GOT3 (cell line): ENCODE measurements around the gene NLK.

ENCODE experiments used
- DNase-seq: peaks from one replicate; lab custom pipeline; 2025; ENCODE audit warnings: mixed read lengths; lab: John Stamatoyannopoulos, UW

The NLK gene

DNA sequence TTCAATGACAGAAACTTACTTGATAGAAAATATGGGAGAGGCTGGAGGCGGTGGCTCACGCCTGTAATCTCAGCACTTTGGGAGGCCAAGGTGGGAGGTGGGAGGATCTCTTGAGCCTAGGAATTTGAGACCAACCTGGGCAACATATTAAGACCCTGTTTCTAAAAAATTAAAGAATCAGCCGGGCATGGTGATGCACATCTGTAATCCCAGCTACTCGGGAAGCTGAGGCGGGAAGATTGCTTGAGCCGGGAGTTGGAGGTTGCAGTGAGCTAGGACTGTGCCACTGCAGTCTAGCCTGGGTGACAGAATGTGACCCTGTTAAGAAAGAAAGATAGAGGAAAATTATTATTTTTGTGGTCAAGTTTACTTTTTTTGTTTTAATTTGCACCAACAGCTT is 2.1 kb upstream of the NLK start:
- no peak for DNase-seq

DNA sequence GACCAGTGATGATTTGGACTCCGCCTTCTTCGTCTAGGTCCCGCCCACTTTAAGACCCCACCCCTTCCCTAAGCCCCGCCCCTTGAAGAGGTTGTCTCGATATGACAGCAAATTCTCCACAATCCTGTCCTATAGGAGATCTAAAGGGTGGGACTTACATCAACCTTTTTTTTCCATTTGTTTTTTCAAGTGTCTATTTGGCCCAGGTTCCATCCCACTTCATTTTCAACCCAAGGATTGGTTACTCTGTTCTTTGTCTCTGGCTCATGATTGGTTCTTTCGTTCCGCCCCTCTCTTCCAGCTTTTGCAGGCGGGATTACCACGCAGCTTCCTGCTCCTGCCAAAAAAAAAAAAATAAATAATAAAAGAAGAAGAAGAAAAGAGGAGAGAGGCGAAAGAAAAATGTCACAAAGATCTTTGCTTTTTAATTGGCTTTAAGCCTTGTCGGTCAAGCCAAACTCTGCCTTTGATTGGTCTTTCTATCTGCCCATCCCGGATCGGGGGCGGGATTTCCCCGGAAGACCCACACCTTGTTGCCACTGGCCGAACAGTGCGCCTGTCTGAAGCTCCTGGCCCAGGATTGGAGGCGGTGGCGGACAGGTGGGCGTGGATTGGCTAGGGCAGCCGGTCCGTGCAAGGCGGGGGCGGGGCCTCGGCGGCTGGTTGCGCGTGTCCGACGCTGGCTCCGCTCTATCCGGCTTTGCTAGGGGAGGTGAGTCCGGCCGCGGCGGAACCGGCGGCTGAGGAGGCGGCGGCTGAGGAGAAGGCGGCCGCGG is 1.2 kb upstream of the NLK start:
- DNase-seq, result peak; percentile 98

DNA sequence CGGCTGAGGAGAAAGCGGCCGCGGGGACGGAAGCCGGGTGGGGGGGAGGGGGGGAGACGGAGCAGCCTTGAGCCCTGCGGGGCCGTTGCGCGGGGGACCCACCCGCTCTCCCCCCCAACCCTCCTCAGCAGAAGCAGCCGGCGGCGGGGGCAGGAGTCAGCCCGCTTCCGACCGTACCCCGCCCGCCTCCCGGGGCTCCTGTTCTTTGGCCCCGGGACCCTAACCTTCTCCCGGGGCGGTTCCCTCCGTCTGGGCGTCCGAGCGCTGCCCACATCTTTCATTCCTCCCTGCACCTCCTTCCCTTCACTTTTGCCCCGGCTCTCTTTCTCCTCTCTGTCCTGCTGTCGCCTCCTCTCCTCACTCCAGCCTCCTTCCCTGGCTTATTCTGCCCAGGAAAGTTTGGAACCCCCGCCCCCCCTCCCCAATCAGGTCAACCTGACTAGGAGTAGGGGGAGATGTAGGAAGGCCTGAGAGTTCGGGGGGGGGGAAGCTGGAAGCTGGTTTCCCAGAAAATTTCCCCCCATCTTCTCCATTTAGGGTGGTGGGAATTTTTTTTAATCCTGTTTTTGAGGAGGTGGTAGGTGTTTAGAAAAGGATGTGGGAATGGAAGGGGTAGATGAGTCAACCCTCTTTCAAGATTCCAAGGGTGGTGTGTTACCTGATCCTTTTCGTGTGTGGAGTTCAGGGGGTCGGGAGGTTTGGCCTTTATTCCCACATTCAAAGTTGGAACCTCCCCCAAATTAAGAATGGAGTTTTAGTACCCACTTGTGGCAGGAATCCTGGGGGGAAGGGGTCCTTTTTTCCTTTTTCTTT is 427 bp upstream of the NLK start:
- DNase-seq, result no peak

- DNase-seq, result no peak
Observed at GRCh38 chr17:28042721-28043291, 329 bp downstream of the NLK start.

GRCh38 chr17:28043296-28043695 is 819 bp downstream of the NLK start:
- no peak for DNase-seq

DNA sequence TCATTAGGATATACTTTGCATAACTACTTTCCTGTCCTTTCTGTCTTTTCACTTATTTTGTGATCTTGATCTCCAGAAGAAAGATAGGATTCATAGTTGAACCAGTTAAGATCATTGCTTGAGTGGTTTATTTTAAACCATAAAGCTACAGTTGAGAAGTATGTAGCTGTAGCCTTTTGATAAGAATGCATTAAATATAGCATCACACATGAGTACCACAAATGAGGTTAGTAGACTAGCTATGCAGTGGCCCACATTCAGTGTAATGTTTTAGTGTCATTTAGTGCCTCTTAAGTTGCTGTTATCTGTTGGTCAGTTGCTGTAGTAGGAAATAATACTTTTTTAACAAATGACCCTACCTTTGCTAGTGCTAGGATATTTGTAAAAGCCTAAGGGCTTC is 1.3 kb downstream of the NLK start:
- no peak for DNase-seq

DNA sequence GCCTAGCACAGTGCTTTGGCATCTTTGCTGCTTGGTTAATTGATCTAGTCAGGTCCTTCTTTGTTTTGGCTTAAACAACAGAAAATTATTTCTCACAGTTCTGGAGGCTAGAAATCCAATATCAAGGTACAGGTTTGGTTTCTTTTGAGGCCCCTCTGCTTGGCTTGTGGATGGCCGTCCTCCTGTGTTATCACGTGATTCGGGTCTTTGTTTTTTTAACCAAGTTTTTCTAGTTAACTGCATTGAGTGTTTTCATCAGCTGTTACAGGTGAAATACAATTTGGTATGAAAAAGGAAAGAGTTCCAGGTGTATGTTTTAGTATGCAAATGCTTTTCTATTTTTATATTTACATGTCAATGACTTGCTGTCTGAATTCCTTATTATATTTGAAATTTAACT is 2.8 kb downstream of the NLK start:
- DNase-seq, result no peak

DNA sequence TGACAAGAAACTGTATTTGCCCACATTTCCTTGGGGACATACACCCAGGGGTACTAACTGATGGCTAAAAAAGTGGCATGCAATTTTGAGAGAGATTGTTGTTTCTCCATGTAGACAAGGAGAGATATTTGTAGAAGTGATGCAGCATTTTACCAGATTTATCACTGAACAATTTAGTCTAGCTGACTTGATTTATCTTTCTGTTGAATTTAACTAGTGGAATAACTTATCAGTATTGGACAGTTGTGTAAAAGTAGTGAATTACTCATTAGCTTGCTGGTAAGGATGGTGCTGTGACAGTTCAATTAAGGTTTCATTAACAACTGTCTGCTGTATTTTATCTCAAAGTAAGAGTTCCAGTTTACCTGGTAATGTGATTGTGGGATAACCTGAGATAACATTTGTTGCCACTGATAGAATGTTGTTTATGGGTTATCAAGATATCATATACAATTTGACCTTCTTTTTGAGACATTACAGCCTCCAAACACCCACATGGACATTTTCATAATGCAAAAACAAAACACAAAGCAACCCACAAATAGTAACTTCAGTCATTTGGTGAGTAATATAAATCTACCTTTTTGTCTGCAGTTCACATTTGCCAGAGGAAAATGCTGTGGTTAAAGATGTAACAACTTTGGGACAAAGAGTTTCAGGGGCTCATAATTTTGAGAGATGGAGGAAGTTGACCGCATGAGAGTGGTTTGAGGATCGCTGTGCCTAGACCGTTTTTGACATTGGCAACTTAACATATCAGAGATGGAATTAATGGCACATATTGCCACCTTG is 3.8 kb downstream of the NLK start:
- no peak for DNase-seq

DNA sequence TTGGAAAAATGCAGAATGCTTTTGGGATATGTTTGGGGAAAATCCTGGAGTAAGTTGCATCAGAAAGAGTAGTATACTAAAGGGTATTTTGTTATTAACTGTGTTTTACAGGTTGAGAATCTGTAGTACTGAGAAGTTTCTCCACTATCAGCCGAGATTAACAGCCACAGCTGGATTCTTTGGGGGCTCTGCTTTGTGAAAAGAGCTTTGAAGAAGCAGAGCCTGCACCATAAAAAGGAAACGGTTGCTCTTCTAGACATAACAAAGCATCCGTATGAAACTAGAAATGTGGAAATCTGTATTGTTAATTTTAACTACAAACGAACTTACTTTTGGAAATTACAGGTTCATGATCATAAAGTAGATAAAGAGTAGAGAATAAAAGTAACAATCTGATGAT is 5.3 kb downstream of the NLK start:
- no peak for DNase-seq

GRCh38 chr17:28049071-28049470 is 6.6 kb downstream of the NLK start:
- no peak for DNase-seq

DNA sequence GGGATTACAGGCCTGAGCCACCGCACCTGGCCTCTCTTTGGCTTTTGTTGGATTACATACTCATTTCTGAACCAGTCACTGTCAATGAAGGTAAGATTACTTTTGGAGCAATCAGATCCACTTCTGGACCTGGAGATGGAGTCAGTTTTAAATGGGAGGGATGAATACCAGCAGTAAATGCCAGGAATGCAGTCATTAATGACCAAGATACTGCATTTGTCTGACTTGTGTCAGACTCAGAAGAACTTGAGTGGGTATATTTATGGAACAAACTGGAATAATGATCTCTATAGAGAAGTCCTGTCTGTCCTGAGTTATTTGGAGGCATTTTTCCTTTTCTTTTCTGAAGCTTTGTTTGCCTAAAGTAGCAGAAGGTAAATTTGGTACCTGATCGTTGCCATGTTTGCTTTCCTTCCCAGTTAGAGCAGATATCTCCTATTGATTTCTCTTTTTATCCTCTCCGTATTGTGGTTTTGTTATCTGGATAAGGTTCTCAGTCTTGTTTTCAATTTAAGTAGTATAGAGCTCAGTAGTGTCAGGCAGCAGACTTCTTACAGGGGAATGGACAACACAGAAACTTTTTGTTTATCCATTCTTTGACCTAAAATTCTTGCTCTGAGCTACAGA is 10.7 kb downstream of the NLK start:
- DNase-seq, result no peak

DNA sequence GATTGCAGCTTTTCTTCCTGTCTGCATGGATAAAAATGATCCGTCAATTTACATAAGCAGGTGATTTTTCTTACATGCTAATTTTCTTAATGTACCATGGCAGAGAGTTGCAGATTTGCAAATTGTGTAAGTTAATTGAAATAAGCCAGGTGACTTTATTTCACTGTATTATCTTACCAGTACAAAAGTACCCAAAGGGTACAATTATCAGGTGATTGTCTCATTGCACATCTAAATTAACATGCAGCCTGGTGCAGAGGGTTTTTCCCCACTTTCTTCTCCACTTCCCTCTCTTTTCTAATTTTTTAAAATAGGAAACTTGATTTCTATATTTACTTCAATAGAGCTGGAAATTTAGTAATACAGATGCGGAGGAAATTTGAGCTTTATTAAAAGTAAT is 11.2 kb downstream of the NLK start:
- no peak for DNase-seq

DNA sequence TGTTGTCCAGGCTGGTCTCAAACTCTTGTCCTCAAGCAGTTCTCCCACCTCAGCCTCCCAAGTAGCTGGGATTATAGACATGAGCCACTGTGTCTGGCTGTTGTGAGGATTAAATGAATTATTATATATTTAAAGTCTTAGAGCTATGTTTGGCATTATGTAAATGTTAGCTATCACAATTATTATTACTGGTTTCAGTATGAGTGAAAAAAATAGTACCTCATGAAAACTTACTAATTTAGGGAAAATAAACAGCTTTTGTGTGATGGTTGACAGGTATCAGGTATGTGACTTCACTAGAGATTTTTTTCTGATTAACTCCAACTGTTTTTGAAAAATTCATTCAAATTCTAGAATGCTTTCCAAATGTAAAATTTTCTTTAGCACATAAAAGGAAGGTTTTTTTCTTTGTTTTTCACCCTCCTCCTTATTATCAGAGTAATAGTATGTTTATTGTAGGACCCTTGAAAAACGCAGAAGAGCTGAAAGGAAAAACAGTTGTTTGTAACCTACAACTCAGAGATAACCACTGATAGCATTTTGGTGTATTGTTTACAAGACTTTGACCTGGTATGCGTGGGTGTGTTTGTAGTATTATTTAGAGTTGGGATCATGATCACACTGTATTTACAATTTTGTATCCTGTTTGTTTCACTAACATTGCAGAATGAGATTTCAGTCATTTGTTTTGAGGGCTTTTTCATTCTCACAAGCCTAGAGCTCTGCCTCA is 13.2 kb downstream of the NLK start:
- no peak for DNase-seq

DNA sequence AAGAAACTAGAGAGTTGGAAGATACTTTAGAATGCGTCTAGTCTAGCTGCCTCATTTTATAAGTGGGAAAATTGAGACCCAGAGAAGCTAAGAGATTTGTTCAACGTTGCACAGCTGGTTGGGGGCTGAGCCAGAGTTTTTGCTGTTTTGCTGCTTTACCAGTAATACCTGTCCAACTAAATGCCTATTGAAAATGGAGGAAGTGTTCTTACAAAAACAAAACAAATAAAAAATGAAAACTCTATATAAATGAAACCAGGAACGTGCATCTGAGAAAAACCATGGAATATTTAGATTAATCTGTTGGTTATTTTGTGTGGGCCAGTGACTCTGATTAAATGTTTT is 13.8 kb downstream of the NLK start:
- DNase-seq, result no peak

DNA sequence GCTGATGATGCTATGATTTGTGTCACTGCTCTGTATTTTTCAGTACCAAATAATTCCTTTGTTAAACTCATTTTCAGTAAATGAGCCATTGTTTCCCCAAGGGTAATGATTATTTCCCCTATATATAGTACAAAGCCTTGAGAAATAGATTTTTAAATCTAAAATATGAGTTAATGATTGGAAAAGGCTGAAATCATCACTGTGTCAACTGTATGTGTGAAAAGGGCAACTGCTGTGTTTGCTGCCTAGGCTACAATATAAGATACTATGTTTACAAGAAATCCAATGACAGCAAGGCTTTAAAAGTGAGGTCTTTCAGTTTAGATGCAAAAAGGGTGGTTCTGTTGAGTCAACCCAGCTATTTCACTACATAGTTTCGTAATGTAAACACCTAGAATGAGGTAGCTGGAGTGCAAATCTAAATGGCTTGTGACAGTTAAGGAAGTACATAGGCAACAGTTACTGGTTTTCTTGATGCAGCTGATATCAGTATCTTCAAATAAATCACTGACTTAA is 15.3 kb downstream of the NLK start:
- DNase-seq, result no peak

DNA sequence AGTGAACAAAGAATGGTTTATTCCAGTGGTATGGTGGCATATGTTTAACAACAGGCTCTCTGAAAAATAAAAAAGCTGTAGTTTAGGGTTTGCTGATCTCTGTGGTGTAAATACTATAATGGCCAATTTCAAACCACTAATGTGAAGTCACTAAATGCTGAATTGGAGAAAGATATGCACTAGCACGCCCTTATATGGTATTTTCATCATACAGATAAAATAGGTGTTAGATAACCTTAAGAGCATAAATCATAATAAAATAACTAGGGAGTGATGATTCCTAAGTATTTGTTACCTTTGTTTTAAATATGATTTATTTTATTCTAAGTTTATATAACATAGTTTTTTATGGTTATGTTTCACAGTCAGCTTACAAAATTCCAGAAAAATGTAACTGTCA is 17.2 kb downstream of the NLK start:
- DNase-seq, result no peak

GRCh38 chr17:28065706-28066105 is 23.2 kb downstream of the NLK start:
- no peak for DNase-seq

GRCh38 chr17:28069061-28069460 is 26.6 kb downstream of the NLK start:
- DNase-seq, result no peak

DNA sequence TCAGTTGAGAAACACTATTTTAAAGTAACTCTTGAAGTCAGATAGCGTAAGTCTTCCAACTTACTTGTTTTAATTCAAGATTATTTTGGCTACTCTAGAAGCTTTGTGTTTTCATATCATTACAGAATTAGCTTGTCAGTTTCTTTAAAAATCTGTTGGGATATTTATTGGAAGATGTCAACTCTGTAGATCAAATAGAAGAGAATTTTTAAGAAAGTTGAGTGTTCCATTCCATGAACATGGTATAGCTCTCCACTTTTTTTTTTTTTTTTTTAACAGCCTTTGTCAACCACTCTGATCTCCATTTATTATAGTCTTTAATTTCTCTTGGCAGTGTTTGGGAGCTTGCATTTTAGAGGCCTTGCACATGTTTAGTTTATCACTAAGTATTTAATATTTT is 28.7 kb downstream of the NLK start:
- no peak for DNase-seq

- no peak for DNase-seq
Observed at GRCh38 chr17:28071891-28072606, 29.6 kb downstream of the NLK start.
